ENCODE measurements around the gene IMPDH2. TPM values are rescaled to one million over a fixed set of nuclear protein-coding genes. Genes with fewer than 3 reads are reported as not detected.
A peak's percentile ranks its signal among the peaks of the same experiment; 100 is the strongest.

Gene IMPDH2
- total and polyA plus RNA-seq, 10 of the 15 experiments (the other 5 are each of a cell fraction or from before 2014, with no cell fraction given): 190 to 424 (median 345) TPM

DNA sequence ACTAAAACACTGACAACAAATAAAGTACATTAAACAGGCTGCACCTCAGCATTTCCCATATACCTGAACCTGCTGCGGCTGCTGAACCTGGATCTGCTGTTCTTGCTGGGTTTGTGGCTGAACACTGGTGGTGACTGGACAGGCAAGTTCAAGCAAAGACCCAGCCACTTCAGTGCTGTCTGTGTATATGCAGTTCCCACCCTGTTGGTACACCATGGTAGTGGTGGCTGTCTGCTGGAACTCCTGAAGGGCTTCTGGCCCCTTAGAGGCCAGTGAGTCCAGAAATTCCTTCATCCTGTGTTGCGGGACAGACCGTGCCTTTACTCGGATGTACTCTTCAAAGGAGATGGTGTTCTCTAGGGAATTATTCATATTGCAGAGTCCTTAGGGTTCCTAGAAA is 47.4 kb upstream of the IMPDH2 start:
- WGBS (ENCODE audit: insufficient coverage, insufficient replicate concordance, low lambda C conversion rate, missing lambda C conversion rate): 97% methylated on average over 4 of the region's 4 CpGs
- POLR2A ChIA-PET: interaction anchor here (1.4 kb wide), 1 partner anchor 19 kb away, joined by 3 read pairs; no protein-coding TSS in a partner anchor
- Histone ChIP-seq H3K27ac (ENCODE audit: control insufficient read depth, insufficient read depth) (no peak overlapping the region), H3K9ac (ENCODE audit: control insufficient read depth, insufficient read depth, low read length) (no peak overlapping the region), H3K4me2 (ENCODE audit: control insufficient read depth, insufficient read depth) (no peak overlapping the region), H2AFZ (ENCODE audit: control insufficient read depth, low read depth, low read length) (no peak overlapping the region), H3K4me1 (ENCODE audit: control insufficient read depth, insufficient read depth, low read length) (no peaks in the 10 kb centered on the region), H3K27me3 (replicated peaks in 1 of 2; ENCODE audit: control insufficient read depth in 2 of 2, insufficient read depth in 2 of 2, low read length in 1 of 2) (no peaks in the 10 kb centered on the region), H4K20me1 (ENCODE audit: control insufficient read depth, insufficient read depth) (no peaks in the 10 kb centered on the region), H3K4me3 (no peak overlapping the region), H3K79me2 (ENCODE audit: control insufficient read depth, insufficient read depth, low read length) (peaks cover 14% of the 10 kb centered on the region), H3K9me3 (replicated peaks; ENCODE audit: control insufficient read depth, insufficient read depth, low read length) (no peaks in the 10 kb centered on the region), H3K36me3 (ENCODE audit: control insufficient read depth in 2 of 2, insufficient read depth in 2 of 2, low read length in 1 of 2) (peaks cover 13 to 15% of the 10 kb centered on the region in 2 experiments)
- CTCF ChIA-PET: no interaction called here
- ATAC-seq (no peak), FAIRE-seq (no peak), DNase-seq (ENCODE audit: low read depth, low spot score) (no peak)
- TF ChIP-seq IKZF2 (IDR thresholded peaks at IDR 0.05) (no peak), LARP7 (IDR thresholded peaks at IDR 0.05) (no peak), TCF7 (IDR thresholded peaks at IDR 0.05; ENCODE audit: borderline replicate concordance) (no peak)
- TF ChIP-seq, protein P1, sequence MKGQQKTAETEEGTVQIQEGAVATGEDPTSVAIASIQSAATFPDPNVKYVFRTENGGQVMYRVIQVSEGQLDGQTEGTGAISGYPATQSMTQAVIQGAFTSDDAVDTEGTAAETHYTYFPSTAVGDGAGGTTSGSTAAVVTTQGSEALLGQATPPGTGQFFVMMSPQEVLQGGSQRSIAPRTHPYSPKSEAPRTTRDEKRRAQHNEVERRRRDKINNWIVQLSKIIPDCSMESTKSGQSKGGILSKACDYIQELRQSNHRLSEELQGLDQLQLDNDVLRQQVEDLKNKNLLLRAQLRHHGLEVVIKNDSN (IDR thresholded peaks at IDR 0.05; ENCODE audit: borderline replicate concordance, extremely low read length, insufficient read depth, low read depth, low read length): no peak
- in situ Hi-C loops (cut with MboI) (no loop called here), intact Hi-C loops (cut with micrococcal nuclease; ENCODE audit: unreplicated experiment) (no loop called here)
- SMC1A ChIA-PET (ENCODE audit: uncharacterized antibody, unreplicated experiment): interaction anchor here (0.7 kb wide), 1 partner anchor 15 kb away, joined by 3 read pairs; no protein-coding TSS in a partner anchor
- RAD21 ChIA-PET (ENCODE audit: unreplicated experiment): no interaction called here
- BruUV-seq (replicated peaks): TSS peak; percentile 37

DNA sequence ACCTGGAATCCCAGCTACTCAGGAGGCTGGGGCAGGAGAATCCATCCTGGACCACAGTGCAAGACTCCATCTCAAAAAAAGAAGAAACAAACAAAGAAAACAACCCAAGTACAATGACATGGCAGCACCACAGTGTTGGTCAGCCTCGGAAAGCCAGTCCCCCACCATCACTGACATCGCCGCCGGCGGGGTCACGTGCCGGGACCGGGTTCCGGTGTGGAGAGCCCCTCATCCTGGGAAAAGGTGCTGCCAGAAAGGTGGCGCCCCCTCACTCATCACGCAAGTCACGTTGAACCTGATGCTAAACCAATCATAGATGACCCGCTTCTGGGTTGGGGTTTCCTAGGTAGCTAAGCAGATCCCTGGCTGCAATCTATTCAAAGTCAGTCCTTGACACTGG is 46.9 kb upstream of the IMPDH2 start:
- no TSS peak for BruUV-seq (replicated peaks)
- ATAC-seq (no peak), DNase-seq (ENCODE audit: low read depth, low spot score) (no peak), FAIRE-seq (no peak)
- POLR2A ChIA-PET: interaction anchor here (1.4 kb wide), 1 partner anchor 19 kb away, joined by 3 read pairs; no protein-coding TSS in a partner anchor
- SMC1A ChIA-PET (ENCODE audit: uncharacterized antibody, unreplicated experiment): interaction anchor here (0.6 kb wide), 2 partner anchors 130 to 202 kb away, joined by 3 read pairs; no protein-coding TSS in a partner anchor
- Histone ChIP-seq H3K27ac (ENCODE audit: control insufficient read depth, insufficient read depth) (no peak overlapping the region), H3K27me3 (replicated peaks in 1 of 2; ENCODE audit: control insufficient read depth in 2 of 2, insufficient read depth in 2 of 2, low read length in 1 of 2) (no peaks in the 10 kb centered on the region), H4K20me1 (ENCODE audit: control insufficient read depth, insufficient read depth) (no peaks in the 10 kb centered on the region), H3K79me2 (ENCODE audit: control insufficient read depth, insufficient read depth, low read length) (peaks cover 11% of the 10 kb centered on the region), H3K4me2 (ENCODE audit: control insufficient read depth, insufficient read depth) (no peak overlapping the region), H3K4me3 (no peak overlapping the region), H3K4me1 (ENCODE audit: control insufficient read depth, insufficient read depth, low read length) (no peaks in the 10 kb centered on the region), H3K9me3 (replicated peaks; ENCODE audit: control insufficient read depth, insufficient read depth, low read length) (no peaks in the 10 kb centered on the region), H3K9ac (ENCODE audit: control insufficient read depth, insufficient read depth, low read length) (no peak overlapping the region), H3K36me3 (ENCODE audit: control insufficient read depth in 2 of 2, insufficient read depth in 2 of 2, low read length in 1 of 2) (peaks cover 13 to 19% of the 10 kb centered on the region in 2 experiments), H2AFZ (ENCODE audit: control insufficient read depth, low read depth, low read length) (no peak overlapping the region)
- in situ Hi-C loops (cut with MboI) (no loop called here), intact Hi-C loops (cut with micrococcal nuclease; ENCODE audit: unreplicated experiment) (no loop called here)
- RAD21 ChIA-PET (ENCODE audit: unreplicated experiment): no interaction called here
- WGBS (ENCODE audit: insufficient coverage, insufficient replicate concordance, low lambda C conversion rate, missing lambda C conversion rate): 91% methylated on average over 13 of the region's 13 CpGs
- TF ChIP-seq JUNB (IDR thresholded peaks at IDR 0.05): no peak
- TF ChIP-seq, protein P2, sequence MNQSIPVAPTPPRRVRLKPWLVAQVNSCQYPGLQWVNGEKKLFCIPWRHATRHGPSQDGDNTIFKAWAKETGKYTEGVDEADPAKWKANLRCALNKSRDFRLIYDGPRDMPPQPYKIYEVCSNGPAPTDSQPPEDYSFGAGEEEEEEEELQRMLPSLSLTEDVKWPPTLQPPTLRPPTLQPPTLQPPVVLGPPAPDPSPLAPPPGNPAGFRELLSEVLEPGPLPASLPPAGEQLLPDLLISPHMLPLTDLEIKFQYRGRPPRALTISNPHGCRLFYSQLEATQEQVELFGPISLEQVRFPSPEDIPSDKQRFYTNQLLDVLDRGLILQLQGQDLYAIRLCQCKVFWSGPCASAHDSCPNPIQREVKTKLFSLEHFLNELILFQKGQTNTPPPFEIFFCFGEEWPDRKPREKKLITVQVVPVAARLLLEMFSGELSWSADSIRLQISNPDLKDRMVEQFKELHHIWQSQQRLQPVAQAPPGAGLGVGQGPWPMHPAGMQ (IDR thresholded peaks at IDR 0.05; ENCODE audit: borderline replicate concordance): no peak
- TF ChIP-seq, protein P3, sequence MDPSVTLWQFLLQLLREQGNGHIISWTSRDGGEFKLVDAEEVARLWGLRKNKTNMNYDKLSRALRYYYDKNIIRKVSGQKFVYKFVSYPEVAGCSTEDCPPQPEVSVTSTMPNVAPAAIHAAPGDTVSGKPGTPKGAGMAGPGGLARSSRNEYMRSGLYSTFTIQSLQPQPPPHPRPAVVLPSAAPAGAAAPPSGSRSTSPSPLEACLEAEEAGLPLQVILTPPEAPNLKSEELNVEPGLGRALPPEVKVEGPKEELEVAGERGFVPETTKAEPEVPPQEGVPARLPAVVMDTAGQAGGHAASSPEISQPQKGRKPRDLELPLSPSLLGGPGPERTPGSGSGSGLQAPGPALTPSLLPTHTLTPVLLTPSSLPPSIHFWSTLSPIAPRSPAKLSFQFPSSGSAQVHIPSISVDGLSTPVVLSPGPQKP (IDR thresholded peaks at IDR 0.05; ENCODE audit: low read depth, low read length): no peak
- CTCF ChIA-PET: no interaction called here

All from GM12878 (cell line).